Fibroblast of upper back skin (primary cell): ENCODE measurements around the gene NLK.
"Not testable (repeated sequence)": the region's sequence is repeated elsewhere in the genome, so short reads cannot be mapped to it uniquely, and the experiment has no call there.

ENCODE experiments used
- DNase-seq: peaks from one replicate; pipeline ENCODE4 v3.0.0-alpha.2; 2013

Gene NLK

DNA sequence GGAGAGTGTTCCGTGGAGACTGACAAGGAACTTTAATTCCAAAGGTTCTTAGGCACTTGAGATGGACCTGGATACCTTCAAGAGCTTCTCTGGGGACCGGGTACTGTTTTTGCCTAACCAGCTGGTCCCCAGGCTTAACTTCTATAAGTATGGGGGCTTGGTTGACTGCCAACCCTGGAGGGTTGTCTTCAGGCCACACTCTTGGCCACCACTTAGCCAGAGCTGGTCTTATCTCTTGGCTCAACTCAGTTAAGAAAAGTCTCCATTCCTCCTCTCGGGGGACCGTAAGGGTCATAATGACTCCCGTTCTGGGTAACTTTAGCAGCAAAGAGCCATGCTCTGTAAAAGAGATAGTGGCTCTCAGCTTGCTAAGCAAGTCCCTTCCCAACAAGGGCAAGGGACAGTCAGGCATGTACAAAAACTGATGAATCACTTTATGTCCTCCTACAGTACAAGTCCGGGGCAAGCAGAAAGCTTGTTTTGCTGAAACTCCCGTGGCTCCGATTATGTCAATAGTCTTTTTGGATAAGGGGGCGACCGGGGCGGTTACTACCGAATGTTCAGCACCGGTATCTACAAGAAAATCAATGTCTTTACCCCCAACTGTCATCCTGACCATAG, 193.7 kb downstream of the NLK start:
- not testable (repeated sequence) for DNase-seq

DNA sequence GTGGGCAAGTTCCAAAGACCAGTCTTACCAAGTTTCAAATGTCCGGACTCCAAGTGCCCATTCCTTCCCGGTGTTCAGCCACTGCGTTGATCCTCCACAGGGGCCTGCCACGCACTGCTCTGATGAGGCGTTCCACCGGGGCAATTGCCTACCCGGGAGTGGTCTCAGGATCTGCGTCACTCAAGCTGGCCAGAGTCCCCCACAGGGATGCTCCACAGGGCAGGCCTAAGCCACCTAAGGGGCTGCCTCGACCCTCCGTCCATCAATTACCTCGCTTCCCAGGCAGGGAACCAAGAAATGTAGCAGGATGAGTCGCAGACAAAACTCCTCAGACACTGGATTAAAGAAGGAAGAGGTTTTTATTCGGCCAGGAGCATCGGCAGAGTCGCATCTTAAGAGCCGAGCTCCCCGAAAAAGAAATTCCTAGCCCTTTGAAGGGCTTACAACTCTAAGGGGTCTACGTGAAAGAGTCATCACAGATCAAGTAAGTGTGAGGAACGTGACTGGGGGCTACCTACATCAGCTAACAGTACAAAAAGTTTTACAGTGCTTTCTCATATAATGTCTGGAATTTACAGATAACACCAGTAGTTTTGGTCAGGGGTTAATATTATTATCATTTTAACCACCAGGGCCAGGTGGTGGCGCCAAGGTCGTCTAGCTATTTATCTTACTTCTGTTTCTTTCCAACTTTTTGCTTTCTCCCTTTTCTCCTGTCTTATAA, 196.2 kb downstream of the NLK start:
- not testable (repeated sequence) for DNase-seq

DNA sequence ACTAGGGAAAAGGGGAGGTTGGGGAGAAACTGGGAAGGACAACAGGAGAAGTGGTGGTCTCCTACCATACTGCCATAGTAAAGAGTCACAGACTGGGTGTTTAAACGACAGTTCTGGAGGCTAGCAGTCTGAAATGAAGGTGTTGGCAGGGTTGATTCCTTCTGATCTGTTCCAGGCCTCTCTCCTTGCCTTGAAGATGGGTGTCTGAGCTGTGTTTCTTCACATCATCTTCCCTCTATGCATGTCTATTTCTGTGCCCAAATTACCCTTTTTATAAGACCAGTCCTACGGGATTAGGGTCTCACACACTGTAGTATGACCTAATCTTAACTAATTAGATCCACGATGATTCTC, 196.8 kb downstream of the NLK start:
- DNase-seq = no peak

DNA sequence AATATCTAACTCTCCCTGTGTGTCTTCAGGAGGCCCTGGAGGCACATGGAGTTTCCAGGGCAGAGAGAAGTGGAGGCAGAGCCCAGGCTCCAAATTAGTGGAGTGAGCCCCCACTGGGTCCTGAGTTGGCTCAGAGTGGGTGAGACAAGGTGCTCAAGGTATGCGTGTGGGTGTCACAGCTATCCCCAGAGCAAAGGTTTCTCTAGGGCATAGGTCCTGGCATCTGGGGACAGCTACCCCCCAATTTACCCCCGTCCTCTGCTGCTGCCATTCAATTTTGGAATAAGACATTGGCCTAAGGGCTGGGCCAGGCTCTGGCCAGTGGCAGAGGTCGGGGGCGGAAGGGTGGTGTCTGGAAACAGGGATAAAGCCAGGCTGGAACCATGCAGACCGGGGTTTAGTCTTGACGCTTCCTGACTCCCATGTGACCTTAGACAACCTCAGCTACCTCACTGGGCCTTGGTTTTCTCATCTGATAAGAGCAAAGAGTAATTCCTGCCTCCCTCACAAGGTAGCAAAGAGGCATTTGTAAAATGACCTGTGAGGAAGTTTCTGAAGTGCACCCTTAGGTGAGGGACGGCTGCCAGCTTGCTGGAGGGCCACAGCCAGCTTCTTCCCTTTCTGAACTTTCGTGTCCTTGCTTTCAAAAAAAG, 198.3 kb downstream of the NLK start:
- DNase-seq = no peak

DNA sequence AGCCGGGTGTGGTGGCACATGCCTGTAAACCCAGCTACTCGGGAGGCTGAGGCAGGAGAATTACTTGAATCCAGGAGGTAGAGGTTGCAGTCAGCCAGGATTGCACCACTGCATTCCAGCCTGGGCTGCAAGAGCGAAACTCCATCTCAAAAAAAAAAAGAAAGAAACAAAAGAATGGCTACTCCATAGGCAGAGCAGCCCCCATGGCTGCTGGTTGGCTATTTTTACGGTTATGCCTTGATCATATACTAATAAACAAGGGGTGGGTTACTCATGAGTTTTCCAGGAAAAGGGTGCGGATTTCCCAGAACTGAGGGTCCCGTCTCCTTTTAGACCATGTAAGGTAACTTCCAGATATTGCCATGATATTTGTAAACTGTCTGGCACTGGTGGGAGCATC, 200.3 kb downstream of the NLK start:
- no peak for DNase-seq

DNA sequence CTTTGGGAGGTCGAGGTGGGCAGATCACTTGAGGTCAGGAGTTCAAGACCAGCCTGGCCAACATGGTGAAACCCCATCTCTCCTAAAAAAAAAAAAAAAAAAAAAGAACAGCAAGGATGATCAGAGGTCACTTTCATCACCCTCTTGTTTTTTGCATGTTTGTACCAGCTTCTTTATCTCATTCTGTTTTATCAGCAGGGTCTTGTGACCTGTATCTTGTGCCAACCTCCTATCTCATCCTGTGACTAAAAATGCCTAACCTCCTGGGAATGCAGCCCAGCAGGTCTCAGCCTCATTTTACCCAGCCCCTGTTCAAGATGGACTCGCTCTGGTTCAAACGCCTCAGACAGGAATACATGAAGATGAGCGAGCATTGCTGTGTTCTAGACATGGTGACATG, 200.8 kb downstream of the NLK start:
- not testable (repeated sequence) for DNase-seq

DNA sequence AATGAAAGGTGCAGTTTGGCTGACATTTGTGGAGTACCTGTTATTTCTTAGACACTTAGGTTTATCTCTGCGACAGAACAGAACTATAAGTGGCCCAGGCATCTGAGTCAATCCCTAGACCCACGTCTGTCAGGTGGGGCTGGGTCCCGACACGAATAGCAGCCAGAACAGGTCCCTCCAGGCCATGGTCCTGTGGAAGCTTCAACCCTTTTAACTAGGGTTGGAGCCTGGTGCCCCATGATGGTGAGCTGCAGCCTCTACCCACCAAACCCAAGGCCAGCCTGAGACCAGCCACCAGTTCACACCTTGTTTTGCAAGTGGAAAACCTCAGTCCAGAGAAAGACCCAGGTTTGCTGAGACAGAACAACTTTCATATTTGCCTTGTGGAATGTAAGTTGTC, 202.0 kb downstream of the NLK start:
- no peak for DNase-seq
